ENCODE results near the gene SGK1.

DNA sequence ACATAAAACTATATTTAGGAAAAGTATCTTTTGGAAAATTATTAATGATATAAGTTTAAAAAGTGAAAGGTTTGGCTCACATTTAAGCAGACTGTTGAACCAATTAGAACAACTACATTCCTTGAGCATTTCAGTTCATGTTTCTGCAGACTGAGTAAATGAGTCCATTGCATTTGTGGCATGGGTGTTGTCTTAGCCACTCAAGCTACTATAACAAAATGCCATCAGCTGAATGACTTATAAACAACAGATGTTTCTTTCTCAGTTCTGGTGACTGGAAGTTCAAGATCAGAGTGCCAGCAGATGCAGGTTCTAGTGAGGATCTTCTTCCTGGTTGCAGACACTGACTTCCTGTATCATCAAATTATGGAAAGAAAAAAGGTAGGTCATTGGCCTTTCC lies 198.4 kb downstream of the SGK1 start:
- TF ChIP-seq, protein P1, sequence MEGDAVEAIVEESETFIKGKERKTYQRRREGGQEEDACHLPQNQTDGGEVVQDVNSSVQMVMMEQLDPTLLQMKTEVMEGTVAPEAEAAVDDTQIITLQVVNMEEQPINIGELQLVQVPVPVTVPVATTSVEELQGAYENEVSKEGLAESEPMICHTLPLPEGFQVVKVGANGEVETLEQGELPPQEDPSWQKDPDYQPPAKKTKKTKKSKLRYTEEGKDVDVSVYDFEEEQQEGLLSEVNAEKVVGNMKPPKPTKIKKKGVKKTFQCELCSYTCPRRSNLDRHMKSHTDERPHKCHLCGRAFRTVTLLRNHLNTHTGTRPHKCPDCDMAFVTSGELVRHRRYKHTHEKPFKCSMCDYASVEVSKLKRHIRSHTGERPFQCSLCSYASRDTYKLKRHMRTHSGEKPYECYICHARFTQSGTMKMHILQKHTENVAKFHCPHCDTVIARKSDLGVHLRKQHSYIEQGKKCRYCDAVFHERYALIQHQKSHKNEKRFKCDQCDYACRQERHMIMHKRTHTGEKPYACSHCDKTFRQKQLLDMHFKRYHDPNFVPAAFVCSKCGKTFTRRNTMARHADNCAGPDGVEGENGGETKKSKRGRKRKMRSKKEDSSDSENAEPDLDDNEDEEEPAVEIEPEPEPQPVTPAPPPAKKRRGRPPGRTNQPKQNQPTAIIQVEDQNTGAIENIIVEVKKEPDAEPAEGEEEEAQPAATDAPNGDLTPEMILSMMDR (IDR thresholded peaks at IDR 0.05): no peak
- no peak for TF ChIP-seq SMC3 (IDR thresholded peaks at IDR 0.05; ENCODE audit: low read depth, low read length)
- no peak for TF ChIP-seq EP300 (IDR thresholded peaks at IDR 0.05; ENCODE audit: borderline replicate concordance in 1 of 2, low read depth in 1 of 2, low read length in 1 of 2)
- TF ChIP-seq, protein P2, sequence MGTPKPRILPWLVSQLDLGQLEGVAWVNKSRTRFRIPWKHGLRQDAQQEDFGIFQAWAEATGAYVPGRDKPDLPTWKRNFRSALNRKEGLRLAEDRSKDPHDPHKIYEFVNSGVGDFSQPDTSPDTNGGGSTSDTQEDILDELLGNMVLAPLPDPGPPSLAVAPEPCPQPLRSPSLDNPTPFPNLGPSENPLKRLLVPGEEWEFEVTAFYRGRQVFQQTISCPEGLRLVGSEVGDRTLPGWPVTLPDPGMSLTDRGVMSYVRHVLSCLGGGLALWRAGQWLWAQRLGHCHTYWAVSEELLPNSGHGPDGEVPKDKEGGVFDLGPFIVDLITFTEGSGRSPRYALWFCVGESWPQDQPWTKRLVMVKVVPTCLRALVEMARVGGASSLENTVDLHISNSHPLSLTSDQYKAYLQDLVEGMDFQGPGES (IDR thresholded peaks at IDR 0.05; ENCODE audit: low read depth, low read length): no peak
- TF ChIP-seq MEF2A (IDR thresholded peaks at IDR 0.05; ENCODE audit: borderline replicate concordance, low read depth): no peak
- no peak for TF ChIP-seq EZH2phosphoT487 (IDR thresholded peaks at IDR 0.05; ENCODE audit: borderline replicate concordance, low read depth)
- TF ChIP-seq, protein P3, sequence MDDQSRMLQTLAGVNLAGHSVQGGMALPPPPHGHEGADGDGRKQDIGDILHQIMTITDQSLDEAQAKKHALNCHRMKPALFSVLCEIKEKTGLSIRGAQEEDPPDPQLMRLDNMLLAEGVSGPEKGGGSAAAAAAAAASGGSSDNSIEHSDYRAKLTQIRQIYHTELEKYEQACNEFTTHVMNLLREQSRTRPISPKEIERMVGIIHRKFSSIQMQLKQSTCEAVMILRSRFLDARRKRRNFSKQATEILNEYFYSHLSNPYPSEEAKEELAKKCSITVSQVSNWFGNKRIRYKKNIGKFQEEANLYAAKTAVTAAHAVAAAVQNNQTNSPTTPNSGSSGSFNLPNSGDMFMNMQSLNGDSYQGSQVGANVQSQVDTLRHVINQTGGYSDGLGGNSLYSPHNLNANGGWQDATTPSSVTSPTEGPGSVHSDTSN (IDR thresholded peaks at IDR 0.05): no peak
- TF ChIP-seq TAF1 (IDR thresholded peaks at IDR 0.05; ENCODE audit: borderline replicate concordance, low read depth, low read length): no peak
- TF ChIP-seq CHD2 (IDR thresholded peaks at IDR 0.05; ENCODE audit: low read length, partially characterized antibody): no peak
- no peak for TF ChIP-seq TCF12 (IDR thresholded peaks at IDR 0.05)
- no peak for TF ChIP-seq POLR2AphosphoS5 (IDR thresholded peaks at IDR 0.05; ENCODE audit: low read depth, low read length)
- TF ChIP-seq, protein P4, sequence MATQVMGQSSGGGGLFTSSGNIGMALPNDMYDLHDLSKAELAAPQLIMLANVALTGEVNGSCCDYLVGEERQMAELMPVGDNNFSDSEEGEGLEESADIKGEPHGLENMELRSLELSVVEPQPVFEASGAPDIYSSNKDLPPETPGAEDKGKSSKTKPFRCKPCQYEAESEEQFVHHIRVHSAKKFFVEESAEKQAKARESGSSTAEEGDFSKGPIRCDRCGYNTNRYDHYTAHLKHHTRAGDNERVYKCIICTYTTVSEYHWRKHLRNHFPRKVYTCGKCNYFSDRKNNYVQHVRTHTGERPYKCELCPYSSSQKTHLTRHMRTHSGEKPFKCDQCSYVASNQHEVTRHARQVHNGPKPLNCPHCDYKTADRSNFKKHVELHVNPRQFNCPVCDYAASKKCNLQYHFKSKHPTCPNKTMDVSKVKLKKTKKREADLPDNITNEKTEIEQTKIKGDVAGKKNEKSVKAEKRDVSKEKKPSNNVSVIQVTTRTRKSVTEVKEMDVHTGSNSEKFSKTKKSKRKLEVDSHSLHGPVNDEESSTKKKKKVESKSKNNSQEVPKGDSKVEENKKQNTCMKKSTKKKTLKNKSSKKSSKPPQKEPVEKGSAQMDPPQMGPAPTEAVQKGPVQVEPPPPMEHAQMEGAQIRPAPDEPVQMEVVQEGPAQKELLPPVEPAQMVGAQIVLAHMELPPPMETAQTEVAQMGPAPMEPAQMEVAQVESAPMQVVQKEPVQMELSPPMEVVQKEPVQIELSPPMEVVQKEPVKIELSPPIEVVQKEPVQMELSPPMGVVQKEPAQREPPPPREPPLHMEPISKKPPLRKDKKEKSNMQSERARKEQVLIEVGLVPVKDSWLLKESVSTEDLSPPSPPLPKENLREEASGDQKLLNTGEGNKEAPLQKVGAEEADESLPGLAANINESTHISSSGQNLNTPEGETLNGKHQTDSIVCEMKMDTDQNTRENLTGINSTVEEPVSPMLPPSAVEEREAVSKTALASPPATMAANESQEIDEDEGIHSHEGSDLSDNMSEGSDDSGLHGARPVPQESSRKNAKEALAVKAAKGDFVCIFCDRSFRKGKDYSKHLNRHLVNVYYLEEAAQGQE (IDR thresholded peaks at IDR 0.05; ENCODE audit: low read depth, low read length): no peak

Measured in SK-N-SH (cell line).